ENCODE measurements around the gene UFD1.

DNA sequence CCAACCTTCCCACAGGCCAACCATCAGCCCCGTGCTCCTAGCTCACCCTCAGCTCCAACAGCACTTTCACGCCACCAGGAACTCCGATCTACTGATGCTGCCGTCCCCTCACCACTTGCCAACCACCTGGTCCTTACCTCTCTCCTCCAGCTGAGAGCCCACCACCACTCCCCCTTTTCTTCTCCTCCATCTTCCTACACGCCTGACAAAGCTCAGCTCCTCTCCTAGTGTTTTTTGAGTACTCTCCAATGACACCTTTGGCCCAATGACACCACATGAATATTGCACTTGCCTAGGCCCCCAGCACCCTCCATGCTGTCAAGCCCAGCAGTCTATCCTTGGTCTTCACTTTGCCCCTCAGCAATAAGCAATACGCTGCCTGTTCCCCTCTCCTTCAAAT lies 78.1 kb downstream of the UFD1 start:
- no peak for TF ChIP-seq POLR2A (IDR thresholded peaks at IDR 0.05; ENCODE audit: low read length)
- no peak for TF ChIP-seq GATA1 (IDR thresholded peaks at IDR 0.05; ENCODE audit: low read depth, low read length)
